NCI-H2196 treated with DMSO at 0.1 percent for 48 hours (cell line): ENCODE data around the gene C16orf95.
"Not testable (repeated sequence)": the region's sequence is repeated elsewhere in the genome, so short reads cannot be mapped to it uniquely, and the experiment has no call there.

ENCODE experiments used
- DNase-seq: peaks from one replicate; lab custom pipeline; 2025; ENCODE audit not compliant: unreplicated experiment; lab: John Stamatoyannopoulos, UW

Gene C16orf95

GRCh38 chr16:87347932-87348615 lies 30.9 kb upstream of the C16orf95 start:
- no peak for DNase-seq

DNA sequence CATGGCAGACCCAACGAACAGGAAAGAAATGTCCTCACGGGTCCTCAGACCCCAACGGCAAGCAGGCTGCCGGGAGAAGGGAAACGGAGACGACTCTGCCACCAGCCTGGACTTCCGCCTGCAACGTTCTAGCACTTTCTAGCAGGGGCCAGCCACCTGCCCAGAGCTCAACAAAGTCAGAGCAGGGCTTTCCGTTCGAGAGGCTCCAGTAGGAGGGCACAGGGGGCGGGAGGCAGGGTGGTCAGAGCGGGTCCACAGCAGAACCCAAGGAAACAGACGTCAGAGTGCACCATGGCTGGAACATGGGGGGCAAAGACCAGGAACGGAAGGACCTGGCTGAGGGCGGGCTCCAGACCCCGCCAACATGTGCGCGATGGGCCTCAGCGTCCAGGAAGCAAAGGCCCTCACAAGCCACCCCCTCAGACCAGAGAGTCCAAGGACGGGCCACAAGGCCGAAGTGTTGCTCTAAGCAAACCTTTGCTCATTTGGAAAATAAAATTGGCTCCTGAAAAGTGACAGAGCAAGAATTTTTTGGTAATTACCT lies 29.4 kb upstream of the C16orf95 start:
- no peak for DNase-seq

GRCh38 chr16:87345726-87346424 lies 28.7 kb upstream of the C16orf95 start:
- no peak for DNase-seq

- no peak for DNase-seq
These were observed 27.9 kb upstream of the C16orf95 start for GRCh38 chr16:87344931-87345631.

GRCh38 chr16:87344165-87344930 lies 27.2 kb upstream of the C16orf95 start:
- no peak for DNase-seq

DNA sequence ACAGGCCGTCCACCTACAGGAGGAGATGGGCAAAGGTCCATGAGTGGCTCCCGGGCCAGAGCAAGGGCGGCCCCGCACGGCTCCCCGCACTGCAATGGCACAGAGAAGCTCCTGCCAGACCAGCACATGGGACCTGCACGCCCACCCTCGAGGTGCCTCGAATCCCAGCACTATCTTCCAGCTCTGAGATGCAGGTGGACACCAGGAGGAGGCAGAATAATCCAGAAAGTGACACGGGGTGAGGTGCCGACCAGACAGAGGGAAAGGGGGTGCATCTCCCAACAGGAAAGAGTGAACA lies 26.5 kb upstream of the C16orf95 start:
- DNase-seq, result no peak

GRCh38 chr16:87342978-87343752 lies 26.0 kb upstream of the C16orf95 start:
- no peak for DNase-seq

DNA sequence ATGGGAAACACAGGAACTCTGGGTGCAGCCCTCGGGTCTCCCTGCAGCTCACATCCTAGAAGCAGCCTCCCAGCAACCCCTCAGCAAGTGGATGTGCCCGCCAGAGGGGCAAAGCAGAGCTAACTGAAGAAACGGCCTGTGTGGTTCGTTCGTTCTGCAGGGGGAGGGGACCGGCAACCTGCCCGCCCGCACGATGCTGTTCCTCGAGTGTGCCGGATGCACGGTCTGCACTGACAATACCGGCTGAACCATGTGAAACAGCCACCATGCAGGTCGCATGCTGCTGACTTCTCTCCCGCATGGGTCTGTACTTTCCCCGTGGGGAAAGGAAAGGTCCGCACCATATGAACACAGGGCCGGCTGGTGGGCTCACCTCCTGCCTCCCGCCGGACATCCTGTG lies 25.3 kb upstream of the C16orf95 start:
- DNase-seq, result no peak

DNA sequence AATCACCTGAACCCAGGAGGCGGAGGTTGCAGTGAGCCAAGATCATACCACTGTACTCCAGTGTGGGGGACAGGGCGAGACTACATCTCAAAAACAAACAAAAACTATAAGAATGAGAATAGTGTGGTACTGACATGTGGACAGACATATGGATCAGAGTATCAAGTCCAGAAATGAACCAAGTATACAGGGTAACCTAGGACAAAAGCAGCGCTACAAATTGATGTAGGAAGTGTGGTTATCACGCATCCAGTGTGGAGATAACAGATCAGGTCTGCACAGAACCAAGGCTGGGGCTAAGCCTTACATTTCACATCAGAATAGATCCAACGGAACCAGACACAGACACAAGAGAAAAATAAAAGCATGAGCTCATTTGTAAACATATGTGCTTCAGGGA lies 23.0 kb upstream of the C16orf95 start:
- no peak for DNase-seq

GRCh38 chr16:87339724-87340105 lies 22.5 kb upstream of the C16orf95 start:
- not testable (repeated sequence) for DNase-seq

DNA sequence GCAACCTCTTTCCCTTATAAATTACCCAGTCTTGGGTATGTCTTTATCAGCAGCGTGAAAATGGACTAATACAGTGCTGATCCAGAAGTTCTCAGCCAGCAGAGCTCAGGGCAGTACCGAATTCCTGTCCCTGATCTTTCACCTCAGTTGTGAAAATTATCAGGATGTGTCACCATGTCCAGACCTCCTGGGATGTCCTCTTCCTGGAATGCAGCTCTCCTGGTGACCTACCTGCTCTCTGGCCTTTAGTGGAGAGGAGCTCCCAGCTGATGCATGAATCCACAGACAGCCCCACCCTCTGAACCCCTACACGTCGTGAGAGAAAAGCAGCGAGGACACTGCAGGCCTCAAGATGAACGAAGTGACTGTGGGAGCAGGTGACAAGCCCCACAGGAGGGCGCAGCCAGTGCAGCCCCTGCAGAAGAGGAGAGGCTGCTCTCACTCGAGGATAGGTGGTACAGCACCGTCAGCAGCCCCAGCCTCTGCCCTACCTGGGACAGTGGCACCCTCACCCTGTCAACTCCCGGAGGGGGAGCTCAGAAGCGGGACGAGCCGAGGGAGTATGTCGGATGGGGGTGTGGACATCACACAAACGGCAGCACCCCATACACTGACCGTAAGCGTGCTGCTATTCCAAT lies 22.0 kb upstream of the C16orf95 start:
- no peak for DNase-seq

DNA sequence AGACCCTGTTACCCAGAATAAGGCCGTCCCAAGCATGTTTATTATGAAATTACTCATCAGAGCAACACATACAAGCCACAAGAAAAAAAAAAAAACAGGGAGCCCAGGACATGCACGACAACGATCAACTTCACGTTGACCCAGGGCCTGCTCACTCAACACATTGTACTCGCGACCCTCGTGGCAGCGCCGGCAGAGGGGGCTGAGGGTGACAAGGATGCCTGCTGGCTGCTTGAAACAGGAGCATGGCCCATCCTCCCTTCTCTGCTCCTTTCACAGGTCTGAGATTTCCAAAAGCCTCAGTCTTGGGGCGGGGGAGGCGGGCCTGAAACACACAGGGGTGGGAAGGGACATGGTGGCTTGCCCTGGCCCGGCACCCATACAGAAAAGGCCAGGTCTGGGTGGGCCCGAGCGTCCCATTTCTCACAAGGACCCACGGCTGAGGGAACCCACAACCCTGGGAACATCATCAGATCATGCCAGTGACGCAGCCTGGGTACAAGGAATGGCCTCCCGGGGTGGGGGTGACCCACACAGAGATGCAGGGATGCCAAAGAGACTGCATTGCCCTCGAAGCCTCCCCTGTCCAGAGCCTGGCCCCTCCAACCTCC lies 21.1 kb upstream of the C16orf95 start:
- no peak for DNase-seq

GRCh38 chr16:87337262-87337771 lies 20.1 kb upstream of the C16orf95 start:
- no peak for DNase-seq

DNA sequence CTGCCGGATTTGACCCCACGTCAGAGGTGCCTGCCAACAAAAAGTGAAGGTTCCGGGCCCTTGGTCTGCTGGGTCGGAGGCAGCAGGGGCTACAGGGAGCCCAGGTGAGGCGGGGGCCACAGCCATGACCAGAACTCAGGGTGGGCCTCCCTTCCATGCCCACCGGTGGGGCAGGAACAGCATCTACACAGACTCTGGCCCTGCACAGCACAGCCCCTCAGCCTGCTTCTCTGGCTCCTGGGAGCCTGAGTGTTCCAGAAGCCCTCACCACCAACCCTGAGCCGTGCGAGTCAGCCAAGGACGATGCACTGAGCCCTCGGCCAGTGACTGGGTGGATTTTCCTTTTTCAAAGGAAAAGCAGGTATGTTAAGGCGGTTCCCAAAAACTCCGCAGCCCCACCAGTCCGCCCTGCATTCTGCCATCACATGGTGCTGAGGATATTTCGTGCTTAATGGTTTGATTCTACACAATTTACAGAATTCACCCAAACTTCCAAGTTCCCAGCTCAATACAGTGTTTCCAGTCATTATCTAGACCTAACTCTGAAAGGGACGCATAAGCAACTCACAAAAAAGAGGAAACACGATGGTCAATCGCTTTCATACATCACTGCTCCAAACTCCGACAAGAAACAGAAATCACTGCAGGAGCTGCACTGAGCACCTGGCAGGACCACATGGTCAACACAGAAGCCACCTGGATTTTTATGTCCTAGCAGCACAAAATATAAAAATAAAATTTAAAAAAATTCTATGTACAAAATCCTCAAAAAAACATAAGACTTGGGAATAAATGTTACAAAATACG lies 19.4 kb upstream of the C16orf95 start:
- no peak for DNase-seq

DNA sequence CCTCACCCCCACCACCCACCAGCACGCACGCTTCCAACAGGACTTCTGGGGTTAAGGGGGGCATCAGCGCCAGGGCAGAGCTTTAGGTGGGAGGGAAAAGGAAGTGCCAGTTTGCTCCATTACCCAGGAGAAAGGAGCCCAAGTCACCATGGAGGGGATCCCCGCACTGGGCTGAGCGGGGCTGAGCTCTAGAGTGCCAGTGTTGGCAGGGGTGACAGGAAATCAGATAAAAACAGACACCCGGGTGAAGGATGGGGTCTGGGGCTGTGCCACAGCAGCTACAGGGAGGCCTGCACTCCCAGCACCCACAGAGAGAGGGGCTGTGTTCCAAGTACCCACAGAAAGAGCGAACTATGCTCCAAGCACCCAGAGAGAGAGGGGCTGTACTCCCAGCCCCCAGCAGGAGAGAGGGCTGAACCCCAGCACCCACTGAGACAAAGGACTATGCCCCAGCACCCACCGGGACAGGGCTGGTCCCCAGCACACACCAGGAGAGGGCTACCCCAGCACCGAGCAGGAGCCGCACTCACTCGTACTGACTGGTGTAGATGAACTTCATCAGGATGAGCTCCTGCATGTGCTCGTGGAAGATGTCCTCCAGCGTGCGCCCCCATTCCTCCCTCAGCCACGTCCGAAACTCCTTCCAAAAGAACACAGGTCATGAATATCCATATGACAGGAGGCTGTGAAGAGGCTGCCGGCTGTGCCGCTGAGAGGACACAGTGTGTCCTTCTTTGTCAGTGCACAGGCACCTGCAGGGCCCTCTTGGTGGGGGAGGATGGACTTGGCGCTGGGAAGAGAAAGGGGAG lies 18.6 kb upstream of the C16orf95 start:
- DNase-seq, result no peak

DNA sequence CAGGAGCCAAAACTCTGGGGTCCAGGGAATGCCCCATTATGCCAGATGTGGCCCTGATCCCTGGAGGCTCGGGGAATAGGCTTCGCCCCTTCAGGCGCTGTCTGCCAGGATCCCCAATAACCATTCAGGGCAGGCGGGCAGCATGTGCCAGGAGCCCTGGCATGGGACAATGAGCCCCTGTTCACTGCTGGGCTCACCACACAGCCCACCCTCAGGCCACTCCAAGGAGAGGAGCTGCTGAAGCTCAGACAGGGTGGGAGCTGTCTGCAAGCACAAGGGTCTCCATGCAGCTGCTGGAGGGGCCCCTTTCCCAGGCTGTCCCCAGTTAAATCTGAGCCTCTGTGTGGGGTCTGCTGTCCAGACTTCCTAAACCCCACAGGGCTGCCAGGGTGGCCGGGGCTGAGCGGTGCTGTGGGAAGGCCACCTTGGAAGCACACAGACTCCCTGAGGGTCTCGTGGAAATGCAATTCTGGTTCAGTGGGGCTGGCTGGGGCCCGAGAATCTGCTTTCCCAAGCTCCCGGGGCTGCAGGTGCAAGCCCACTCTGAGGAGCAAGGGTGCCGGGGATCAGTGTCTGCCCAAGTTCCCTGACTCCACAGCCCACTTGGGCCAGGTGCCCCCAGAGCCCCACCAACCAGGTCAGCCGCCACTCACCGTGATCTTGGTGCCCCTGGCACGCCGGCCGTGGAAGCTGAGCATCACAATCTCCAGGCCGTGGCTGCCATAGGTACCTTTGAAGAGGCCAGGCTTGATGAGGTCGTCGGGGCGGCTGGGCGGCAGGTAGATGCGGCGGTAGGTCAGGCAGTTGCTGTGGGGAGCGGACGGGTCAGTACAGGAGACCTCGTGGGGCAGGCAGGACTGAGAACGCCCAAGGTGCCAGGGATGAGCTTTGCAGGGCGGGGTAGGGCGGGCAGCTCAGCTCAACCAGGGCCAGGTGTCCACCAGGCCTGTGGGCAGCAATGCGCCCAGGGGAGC lies 17.7 kb upstream of the C16orf95 start:
- DNase-seq, result no peak
